Ovary (tissue), 3 donors: Measurements from ENCODE around the gene MED26.

Experiments
- CTCF ChIP-seq, 3 donors: fragments of 450-650 bp in 2 of 3; fragments of 200-600 bp in 1 of 3; IDR thresholded peaks; one replicate each; pipeline versions ENCODE4 v1.5.1 to v1.8.0; 2016 to 2022; ENCODE audit warnings: antibody characterized with exemption in 3 of 3, mild to moderate bottlenecking in 1 of 3
- EP300 ChIP-seq: sonication (generic); formaldehyde crosslinking; IDR thresholded peaks from one replicate; pipeline ENCODE4 v1.6.1; 2017; ENCODE audit warnings: antibody characterized with exemption
- POLR2A ChIP-seq: fragments of 450-650 bp; IDR thresholded peaks from one replicate; pipeline ENCODE4 v1.6.1; 2017; ENCODE audit warnings: antibody characterized with exemption, mild to moderate bottlenecking, moderate library complexity
- donor health status: DM: no; HTN: no; CAD: no.

- no peak for TF ChIP-seq EP300
- TF ChIP-seq CTCF (IDR thresholded peaks at IDR 0.05): no peak
- TF ChIP-seq POLR2A: no peak
Observed at GRCh38 chr19:16620018-16620417, 8.0 kb downstream of the MED26 start.
